HEK293T (cell line): Measurements from ENCODE around the gene TMEM94.

Source experiments
- ARNT ChIP-seq: fragments of 450-650 bp; IDR thresholded peaks from 2 replicates; pipeline ENCODE4 v1.6.1; 2017; ENCODE audit warnings: mild to moderate bottlenecking
- BHLHE40 ChIP-seq: fragments of 450-650 bp; IDR thresholded peaks from 2 replicates; pipeline ENCODE4 v1.6.1; 2016; ENCODE audit warnings: mild to moderate bottlenecking, moderate library complexity, borderline replicate concordance
- CTBP1 ChIP-seq: fragments of 450-650 bp; IDR thresholded peaks from 2 replicates; pipeline ENCODE4 v1.6.1; 2016; ENCODE audit warnings: borderline replicate concordance
- ELF4 ChIP-seq: fragments of 450-650 bp; IDR thresholded peaks from 2 replicates; pipeline ENCODE4 v1.6.1; 2017; ENCODE audit warnings: antibody characterized with exemption
- FOXA1 ChIP-seq: fragments of 450-650 bp; IDR thresholded peaks from 2 replicates; pipeline ENCODE4 v1.6.1; 2016; ENCODE audit warnings: mild to moderate bottlenecking
- FOXK2 ChIP-seq: fragments of 450-650 bp; IDR thresholded peaks from 2 replicates; pipeline ENCODE4 v1.6.1; 2016; ENCODE audit warnings: mild to moderate bottlenecking
- FOXM1 ChIP-seq: fragments of 450-650 bp; IDR thresholded peaks from 2 replicates; pipeline ENCODE4 v1.6.1; 2017; ENCODE audit warnings: mild to moderate bottlenecking, borderline replicate concordance
- L3MBTL2 ChIP-seq: fragments of 450-650 bp; conservative IDR thresholded peaks from 2 replicates; pipeline ENCODE4 v1.6.1; 2016; ENCODE audit warnings: mild to moderate bottlenecking
- LEF1 ChIP-seq: fragments of 450-650 bp; IDR thresholded peaks from 2 replicates; pipeline ENCODE4 v1.6.1; 2017; ENCODE audit warnings: mild to moderate bottlenecking, borderline replicate concordance
- SP1 ChIP-seq: fragments of 450-650 bp; IDR thresholded peaks from 2 replicates; pipeline ENCODE4 v1.6.1; 2017
- SUZ12 ChIP-seq: fragments of 450-650 bp; IDR thresholded peaks from 2 replicates; pipeline ENCODE4 v1.6.1; 2016; ENCODE audit warnings: mild to moderate bottlenecking
- TARDBP ChIP-seq: fragments of 450-650 bp; IDR thresholded peaks from 2 replicates; pipeline ENCODE4 v1.6.1; 2016
- ZNF384 ChIP-seq: fragments of 450-650 bp; IDR thresholded peaks from 2 replicates; pipeline ENCODE4 v1.6.1; 2016
- TF ChIP-seq, protein P1 (sequence below): fragments of 450-650 bp; IDR thresholded peaks from 2 replicates; pipeline ENCODE4 v1.6.1; 2016

GRCh38 chr17:75544250-75544649, 87.8 kb downstream of the TMEM94 start:
- TF ChIP-seq FOXM1 (no peak), FOXA1 (no peak), L3MBTL2 (no peak), TARDBP (no peak), ARNT (no peak), CTBP1 (no peak), BHLHE40 (no peak), SP1 (no peak), FOXK2 (no peak), ELF4 (no peak), SUZ12 (no peak), LEF1 (no peak), ZNF384 (no peak)
- TF ChIP-seq, protein P1, sequence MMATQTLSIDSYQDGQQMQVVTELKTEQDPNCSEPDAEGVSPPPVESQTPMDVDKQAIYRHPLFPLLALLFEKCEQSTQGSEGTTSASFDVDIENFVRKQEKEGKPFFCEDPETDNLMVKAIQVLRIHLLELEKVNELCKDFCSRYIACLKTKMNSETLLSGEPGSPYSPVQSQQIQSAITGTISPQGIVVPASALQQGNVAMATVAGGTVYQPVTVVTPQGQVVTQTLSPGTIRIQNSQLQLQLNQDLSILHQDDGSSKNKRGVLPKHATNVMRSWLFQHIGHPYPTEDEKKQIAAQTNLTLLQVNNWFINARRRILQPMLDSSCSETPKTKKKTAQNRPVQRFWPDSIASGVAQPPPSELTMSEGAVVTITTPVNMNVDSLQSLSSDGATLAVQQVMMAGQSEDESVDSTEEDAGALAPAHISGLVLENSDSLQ = no peak
